Medulla oblongata (tissue), 1 donor: Measurements from ENCODE around the gene RETSAT.
"Not testable (repeated sequence)": the region's sequence is repeated elsewhere in the genome, so short reads cannot be mapped to it uniquely, and the experiment has no call there.

Source experiments
- DNase-seq: peaks from one replicate; pipeline ENCODE4 v3.0.0-alpha.2; 2015; ENCODE audit errors: extremely low spot score

The RETSAT gene

GRCh38 chr2:85354286-85355072 is at the start of gene RETSAT, which contains the start of gene ELMOD3:
Gene RETSAT, minus strand, starts transcription at chr2:85354528. Its CDS starts 21 bp downstream, at chr2:85354507.
Gene ELMOD3, plus strand, starts transcription at chr2:85354769. Its CDS starts 2,430 bp downstream, at chr2:85357199.
- DNase-seq: peak; percentile 99

GRCh38 chr2:85401844-85402243 is 47.5 kb upstream of the RETSAT start:
- no peak for DNase-seq

- DNase-seq: no peak
Measured at GRCh38 chr2:85401464-85401805, 47.1 kb upstream of the RETSAT start.

GRCh38 chr2:85400541-85401463 is 46.5 kb upstream of the RETSAT start:
- DNase-seq: peak; percentile 60

GRCh38 chr2:85400023-85400422 is 45.7 kb upstream of the RETSAT start:
- DNase-seq: no peak

- DNase-seq: no peak
Measured at GRCh38 chr2:85399183-85399455, 44.8 kb upstream of the RETSAT start.

GRCh38 chr2:85398426-85399182 is 44.3 kb upstream of the RETSAT start:
- no peak for DNase-seq

- DNase-seq: no peak
Measured at GRCh38 chr2:85397925-85398331, 43.6 kb upstream of the RETSAT start.

GRCh38 chr2:85396531-85397470 is 42.5 kb upstream of the RETSAT start:
- no peak for DNase-seq

- no peak for DNase-seq
Measured at GRCh38 chr2:85395912-85396475, 41.7 kb upstream of the RETSAT start.

- DNase-seq: no peak
Measured at GRCh38 chr2:85394976-85395375, 40.6 kb upstream of the RETSAT start.

GRCh38 chr2:85394261-85394681 is 39.9 kb upstream of the RETSAT start:
- DNase-seq: peak; percentile 91

GRCh38 chr2:85393836-85394235 is 39.5 kb upstream of the RETSAT start:
- DNase-seq: no peak

- peak; percentile 69 for DNase-seq
Measured at GRCh38 chr2:85390941-85391669, 36.8 kb upstream of the RETSAT start.

- no peak for DNase-seq
Measured at GRCh38 chr2:85388878-85389538, 34.7 kb upstream of the RETSAT start.

- no peak for DNase-seq
Measured at GRCh38 chr2:85387754-85388153, 33.4 kb upstream of the RETSAT start.

- DNase-seq: no peak
Measured at GRCh38 chr2:85385746-85386145, 31.4 kb upstream of the RETSAT start.

- DNase-seq: no peak
Measured at GRCh38 chr2:85383850-85384249, 29.5 kb upstream of the RETSAT start.

GRCh38 chr2:85383151-85383550 is 28.8 kb upstream of the RETSAT start:
- DNase-seq: not testable (repeated sequence)
